HUES48 (cell line): ENCODE data around the gene SOBP.
A peak's percentile ranks its signal among the peaks of the same experiment; 100 is the strongest.

Source experiments
- H3K27ac ChIP-seq: one replicate; pipeline ENCODE4 v1.7.0; 2013; ENCODE audit warnings: low read depth, low read length, inconsistent platforms
- H3K27me3 ChIP-seq: 2 replicates; pipeline ENCODE4 v1.6.1; 2013; ENCODE audit warnings: mild to moderate bottlenecking, low read length; ENCODE audit not compliant: control insufficient read depth, insufficient read depth
- H3K36me3 ChIP-seq: 2 replicates; pipeline ENCODE4 v1.6.1; 2013; ENCODE audit warnings: low read length; ENCODE audit not compliant: control insufficient read depth, insufficient read depth
- H3K4me1 ChIP-seq: 2 replicates; pipeline ENCODE4 v1.6.1; 2013; ENCODE audit warnings: mild to moderate bottlenecking, low read length; ENCODE audit not compliant: control insufficient read depth, insufficient read depth
- H3K4me3 ChIP-seq: 2 replicates; pipeline ENCODE4 v1.5.1; 2013; ENCODE audit warnings: mild to moderate bottlenecking, low read depth, low read length
- H3K9ac ChIP-seq: 2 replicates; pipeline ENCODE4 v1.6.1; 2013; ENCODE audit warnings: mild to moderate bottlenecking, low read depth, low read length, moderate library complexity
- H3K9me3 ChIP-seq: 2 replicates; pipeline ENCODE4 v1.6.1; 2013; ENCODE audit warnings: low read length; ENCODE audit not compliant: control insufficient read depth, insufficient read depth

The SOBP gene

GRCh38 chr6:107488875-107489635 lies 862 bp upstream of the SOBP start:
- Histone ChIP-seq H3K9ac (no peak overlapping the region), H3K4me3 (peak overlapping the region; percentile 79), H3K9me3 (no peaks in the 10 kb centered on the region), H3K27me3 (peaks cover 63% of the 10 kb centered on the region), H3K36me3 (no peaks in the 10 kb centered on the region), H3K27ac (no peak overlapping the region), H3K4me1 (peaks cover 23% of the 10 kb centered on the region)

GRCh38 chr6:107490566-107491137 lies 735 bp downstream of the SOBP start:
- H3K9ac ChIP-seq: no peak overlapping the region
- H3K36me3 ChIP-seq: no peaks in the 10 kb centered on the region
- H3K4me1 ChIP-seq: peaks cover 28% of the 10 kb centered on the region
- H3K4me3 ChIP-seq: peak overlapping the region; percentile 79
- H3K27ac ChIP-seq: peak overlapping the region; percentile 23
- no peaks in the 10 kb centered on the region for H3K9me3 ChIP-seq
- peaks cover 63% of the 10 kb centered on the region for H3K27me3 ChIP-seq

- H3K27ac ChIP-seq: no peak overlapping the region
- peaks cover 60% of the 10 kb centered on the region for H3K27me3 ChIP-seq
- peaks cover 28% of the 10 kb centered on the region for H3K4me1 ChIP-seq
- no peaks in the 10 kb centered on the region for H3K9me3 ChIP-seq
- no peaks in the 10 kb centered on the region for H3K36me3 ChIP-seq
- H3K9ac ChIP-seq: no peak overlapping the region
- peak overlapping the region; percentile 79 for H3K4me3 ChIP-seq
These were observed 1.3 kb downstream of the SOBP start for GRCh38 chr6:107491138-107491609.

- Histone ChIP-seq H3K27ac (no peak overlapping the region), H3K9me3 (no peaks in the 10 kb centered on the region), H3K36me3 (no peaks in the 10 kb centered on the region), H3K4me3 (peak overlapping the region; percentile 79), H3K9ac (no peak overlapping the region), H3K27me3 (peaks cover 52% of the 10 kb centered on the region), H3K4me1 (peaks cover 28% of the 10 kb centered on the region)
These were observed 2.1 kb downstream of the SOBP start for GRCh38 chr6:107491760-107492660.

- Histone ChIP-seq H3K36me3 (no peaks in the 10 kb centered on the region), H3K9ac (no peak overlapping the region), H3K4me3 (peak overlapping the region; percentile 1; the same call in 1 of the 2 replicates), H3K27me3 (peaks cover 38% of the 10 kb centered on the region), H3K27ac (no peak overlapping the region), H3K4me1 (peaks cover 33% of the 10 kb centered on the region), H3K9me3 (no peaks in the 10 kb centered on the region)
These were observed 3.5 kb downstream of the SOBP start for GRCh38 chr6:107493158-107494057.

- Histone ChIP-seq H3K27me3 (peaks cover 31% of the 10 kb centered on the region), H3K9ac (no peak overlapping the region), H3K36me3 (no peaks in the 10 kb centered on the region), H3K27ac (no peak overlapping the region), H3K4me1 (peaks cover 33% of the 10 kb centered on the region), H3K4me3 (no peak overlapping the region), H3K9me3 (no peaks in the 10 kb centered on the region)
These were observed 5.3 kb downstream of the SOBP start for GRCh38 chr6:107495196-107495643.

- peaks cover 33% of the 10 kb centered on the region for H3K4me1 ChIP-seq
- H3K9me3 ChIP-seq: no peaks in the 10 kb centered on the region
- H3K36me3 ChIP-seq: no peaks in the 10 kb centered on the region
- no peak overlapping the region for H3K4me3 ChIP-seq
- H3K9ac ChIP-seq: no peak overlapping the region
- H3K27me3 ChIP-seq: peaks cover 25% of the 10 kb centered on the region
- H3K27ac ChIP-seq: no peak overlapping the region
These were observed 6.1 kb downstream of the SOBP start for GRCh38 chr6:107495971-107496370.

GRCh38 chr6:107496892-107497684 lies 7.2 kb downstream of the SOBP start:
- no peaks in the 10 kb centered on the region for H3K9me3 ChIP-seq
- no peak overlapping the region for H3K27ac ChIP-seq
- H3K4me3 ChIP-seq: no peak overlapping the region
- H3K4me1 ChIP-seq: peaks cover 27% of the 10 kb centered on the region
- H3K9ac ChIP-seq: no peak overlapping the region
- no peaks in the 10 kb centered on the region for H3K36me3 ChIP-seq
- H3K27me3 ChIP-seq: peaks cover 14% of the 10 kb centered on the region

GRCh38 chr6:107504270-107505026 lies 14.5 kb downstream of the SOBP start:
- H3K27me3 ChIP-seq: no peaks in the 10 kb centered on the region
- H3K9ac ChIP-seq: no peak overlapping the region
- H3K4me3 ChIP-seq: no peak overlapping the region
- no peak overlapping the region for H3K27ac ChIP-seq
- H3K9me3 ChIP-seq: no peaks in the 10 kb centered on the region
- H3K36me3 ChIP-seq: peaks cover 2% of the 10 kb centered on the region; the same call in 1 of the 2 replicates
- peaks cover 18% of the 10 kb centered on the region for H3K4me1 ChIP-seq
